Heart right ventricle (tissue), 16 donors: ENCODE measurements around the gene PPP6R1. TPM values are rescaled to one million over a fixed set of nuclear protein-coding genes. Genes with fewer than 3 reads are reported as not detected.

Source experiments
- ATAC-seq, 8 donors: fragments of 200-7000 bp; cut with Tn5 transposase; one replicate each; pipeline ENCODE4 v1.9.1; 2020; ENCODE audit warnings: mild to moderate bottlenecking in 8 of 8, moderate library complexity in 8 of 8, moderate number of reproducible peaks in 1 of 8
- DNase-seq, 2 donors: peaks; one replicate each; pipeline ENCODE4 v3.0.0-alpha.2; 2020
- H3K27ac ChIP-seq, 10 donors: fragments of 200-600 bp; sonication (generic) in 2 of 10; one replicate each; pipeline versions ENCODE4 v1.5.0 to v1.8.0; 2020 to 2022; ENCODE audit warnings: mild to moderate bottlenecking in 3 of 10
- H3K27me3 ChIP-seq, 7 donors: fragments of 200-600 bp; one replicate each; pipeline ENCODE4 v1.8.0; 2021 to 2022; ENCODE audit warnings: mild to moderate bottlenecking in 2 of 7
- H3K36me3 ChIP-seq, 9 donors: fragments of 200-600 bp; sonication (generic) in 1 of 9; one replicate each; pipeline versions ENCODE4 v1.5.0 to v1.8.0; 2020 to 2022; ENCODE audit warnings: mild to moderate bottlenecking in 2 of 9
- H3K4me1 ChIP-seq, 9 donors: fragments of 200-600 bp; sonication (generic) in 1 of 9; one replicate each; pipeline versions ENCODE4 v1.5.0 to v1.8.0; 2020 to 2022; ENCODE audit warnings: mild to moderate bottlenecking in 4 of 9
- H3K4me3 ChIP-seq, 10 donors: fragments of 200-600 bp; sonication (generic) in 2 of 10; one replicate each; pipeline versions ENCODE4 v1.5.0 to v1.8.0; 2020 to 2022; ENCODE audit warnings: mild to moderate bottlenecking in 7 of 10, moderate library complexity in 2 of 10
- H3K9me3 ChIP-seq, 11 donors: fragments of 200-600 bp in 10 of 11; sonication (generic) in 2 of 11; one replicate each; pipeline versions ENCODE4 v1.5.0 to v1.8.0; 2013 to 2022; ENCODE audit warnings: mild to moderate bottlenecking in 2 of 11, control low read depth in 1 of 11, moderate library complexity in 1 of 11
- CTCF ChIP-seq, 9 donors: fragments of 200-600 bp; sonication (generic) in 2 of 9; IDR thresholded peaks; one replicate each; pipeline versions ENCODE4 v1.5.0 to v1.8.0; 2021 to 2022; ENCODE audit warnings: antibody characterized with exemption in 9 of 9, mild to moderate bottlenecking in 5 of 9, moderate library complexity in 1 of 9
- WGBS, 2 donors: extraction: QIAGEN DNeasy Blood & Tissue Kit; methylation state at CpG; one replicate each; pipeline ENCODE4 v1.1.7; 2013; ENCODE audit warnings: inconsistent platforms in 1 of 2; 5-methylcytosine and 5-hydroxymethylcytosine counted together
- intact Hi-C, 10 donors: fragments of 100-400 bp; cut with DNase I; formaldehyde crosslinking; loops; one replicate each; pipeline versions ENCODE4 v1.11.1 to v1.14.2; 2022
- polyA plus RNA-seq, 2 donors: library from polyadenylated mRNA; stranded (reverse); fragments of 200-250 nt; gene quantifications; one replicate each; pipeline ENCODE4 v1.2.3, GENCODE V29; 2013
- total RNA-seq, 10 donors: library from RNA; stranded (reverse); fragmentation: NEBNext Ultra II Directional in 3 of 10; extraction: Animal tissue kit (Norgen Biotek cat#: 25700) in 3 of 10; gene quantifications; one replicate each; pipeline versions ENCODE4 v1.2.1 to v1.2.4, GENCODE V29; 2021 to 2023
- donor health status: Arrhythmogenic right ventricular cardiomyopathy.
- donor health status: ischemic (EF 13 %, LVEDD 7.1; RV severe dilation, severe dysfunction).
- donor health status: healthy with polysubstance abuse.
- donor health status: DM: no; HTN: yes; CAD: no.
- donor health status: DM: no; HTN: no; CAD: no.
- donor health status: ischemic (EF 25% LVEDD 6.9; RV normal size, moderate dysfunction).
- donor health status: ischemic (EF 25% LVEDD 5.7; RV mildly dilated, moderate dysfunction).
- donor health status: healthy.
- donor health status: DM: yes; HTN: yes; CAD: no.
- donor health status: Ischemic cardiomyopathy.
- donor health status: ischemic (EF 35%, LVEDD 5.7; RV mildly dilated, moderate dysfunction).
- donor health status: nonischemic (EF 11% LVEDD 7.7; RV severe dilation, severe dysfunction).
- donor health status: DM: yes; HTN: yes; CAD: no.
- donor health status: PGD.
- donor health status: ischemic (EF 29% LVEDD 5.4; RV normal size, mild dysfunction).
- donor health status: nonischemic (EF 23%, LVEDD 6.1; RV moderate dilation, normal function).

PPP6R1 gene
- total and polyA plus RNA-seq, 12 donors = 31.1 to 51.3 (median 38.7) TPM

GRCh38 chr19:55224038-55224665 is 34.7 kb downstream of the PPP6R1 start:
- DNase-seq (no peak), ATAC-seq (no peak)
- no peak overlapping the region for H3K27ac ChIP-seq
- H3K27me3 ChIP-seq = no peaks in the 10 kb centered on the region
- peaks cover 0 to 8% (median 0%) of the 10 kb centered on the region in 11 donors for H3K9me3 ChIP-seq
- WGBS, 2 donors = 82 to 84% methylated on average over 26 of the region's 26 CpGs
- H3K4me1 ChIP-seq = peaks cover 0 to 22% (median 13%) of the 10 kb centered on the region in 9 donors
- intact Hi-C loops = no loop called here
- TF ChIP-seq CTCF (IDR thresholded peaks at IDR 0.05) = no peak
- peaks cover 0 to 37% (median 7%) of the 10 kb centered on the region in 9 donors for H3K36me3 ChIP-seq
- H3K4me3 ChIP-seq = no peak overlapping the region

- DNase-seq (no peak), ATAC-seq (no peak)
- Histone ChIP-seq H3K27ac (no peak overlapping the region), H3K4me3 (no peak overlapping the region), H3K4me1 (peaks cover 0 to 16% (median 6%) of the 10 kb centered on the region in 9 donors), H3K9me3 (peaks cover 0 to 8% (median 0%) of the 10 kb centered on the region in 11 donors), H3K27me3 (no peaks in the 10 kb centered on the region), H3K36me3 (peaks cover 0 to 31% (median 7%) of the 10 kb centered on the region in 9 donors)
- intact Hi-C loops = no loop called here
- WGBS, 2 donors = 80 to 86% methylated on average over 17 of the region's 17 CpGs
- TF ChIP-seq CTCF (IDR thresholded peaks at IDR 0.05) = no peak
Measured at GRCh38 chr19:55223291-55224037, 35.4 kb downstream of the PPP6R1 start.

- no peak overlapping the region for H3K27ac ChIP-seq
- intact Hi-C loops = no loop called here
- peaks cover 0 to 8% (median 0%) of the 10 kb centered on the region in 11 donors for H3K9me3 ChIP-seq
- H3K4me3 ChIP-seq = no peak overlapping the region
- H3K27me3 ChIP-seq = no peaks in the 10 kb centered on the region
- no peak for DNase-seq
- TF ChIP-seq CTCF (IDR thresholded peaks at IDR 0.05) = no peak
- peaks cover 0 to 8% (median 0%) of the 10 kb centered on the region in 9 donors for H3K36me3 ChIP-seq
- peaks cover 4 to 18% (median 13%) of the 10 kb centered on the region in 9 donors for H3K4me1 ChIP-seq
- 74 to 79% methylated on average over 9 of the region's 9 CpGs for WGBS, 2 donors
- ATAC-seq = no peak
Measured at GRCh38 chr19:55220525-55220924, 38.3 kb downstream of the PPP6R1 start.

GRCh38 chr19:55216461-55217198 is 42.2 kb downstream of the PPP6R1 start:
- peaks cover 4 to 18% (median 13%) of the 10 kb centered on the region in 9 donors for H3K4me1 ChIP-seq
- H3K27ac ChIP-seq = peak overlapping the region in 9 of 10 donors; percentile 28 to 88 (median 74)
- intact Hi-C loops = loop anchor here in 2 of 10 donors (2.0 to 5.0 kb wide), 2 partner anchors 40 to 41 kb away; partner anchors contain the start of gene PPP6R1 (in 1 of the 2)
- no peaks in the 10 kb centered on the region for H3K27me3 ChIP-seq
- DNase-seq = peak; percentile 85
- no peaks in the 10 kb centered on the region for H3K36me3 ChIP-seq
- 4% methylated on average over 36 of the region's 36 CpGs for WGBS, 2 donors
- H3K4me3 ChIP-seq = peak overlapping the region in 9 of 10 donors; percentile 32 to 62 (median 56)
- peak; percentile 84 to 96 (median 94) for ATAC-seq
- H3K9me3 ChIP-seq = peaks cover 0 to 24% (median 6%) of the 10 kb centered on the region in 11 donors
- TF ChIP-seq CTCF (IDR thresholded peaks at IDR 0.05) = no peak
